ENCODE measurements around the gene ATG10.

DNA sequence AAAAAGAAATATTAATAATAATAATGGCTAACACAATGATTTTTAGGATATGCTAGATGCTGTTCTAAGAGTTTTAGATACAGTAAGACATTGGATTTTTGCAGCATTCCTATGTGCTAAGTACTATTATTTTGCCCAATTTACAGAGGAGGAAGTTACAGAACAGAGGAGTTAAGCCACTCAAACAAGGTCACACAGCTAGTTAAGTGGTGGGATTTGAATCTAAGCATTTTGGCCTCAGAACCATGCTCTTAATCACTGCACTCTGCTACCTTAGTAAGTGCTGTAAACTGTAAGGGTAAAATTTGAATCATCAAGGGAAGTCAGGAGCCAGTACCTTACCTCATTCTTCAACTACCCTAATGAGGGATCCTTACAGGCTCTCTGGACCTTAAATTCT, 280.9 kb downstream of the ATG10 start:
- TF ChIP-seq ELF4 (IDR thresholded peaks at IDR 0.05) (no peak), ZNF384 (IDR thresholded peaks at IDR 0.05) (no peak), SP1 (IDR thresholded peaks at IDR 0.05) (no peak), SUZ12 (IDR thresholded peaks at IDR 0.05) (no peak), ARNT (IDR thresholded peaks at IDR 0.05) (no peak), FOXA1 (IDR thresholded peaks at IDR 0.05) (no peak), PKNOX1 (IDR thresholded peaks at IDR 0.05) (no peak), FOXK2 (IDR thresholded peaks at IDR 0.05) (no peak), BHLHE40 (IDR thresholded peaks at IDR 0.05; ENCODE audit: borderline replicate concordance) (no peak), CTBP1 (IDR thresholded peaks at IDR 0.05; ENCODE audit: borderline replicate concordance) (no peak), FOXM1 (IDR thresholded peaks at IDR 0.05; ENCODE audit: borderline replicate concordance) (no peak), NFRKB (IDR thresholded peaks at IDR 0.05) (no peak)

Measured in HEK293T (cell line).